Peyer's patch (tissue), 4 donors: ENCODE data around the gene RHBDL1. TPM values are rescaled to one million over a fixed set of nuclear protein-coding genes. Genes with fewer than 3 reads are reported as not detected.
"Not testable (repeated sequence)": the region's sequence is repeated elsewhere in the genome, so short reads cannot be mapped to it uniquely, and the experiment has no call there.

Source experiments
- DNase-seq, 3 donors: peaks; one replicate each; pipeline ENCODE4 v3.0.0-alpha.2; 2017 to 2019
- H3K27ac ChIP-seq, 4 donors: fragments of 200-600 bp; sonication (generic); one replicate each; pipeline ENCODE4 v1.5.1; 2016 to 2019
- H3K27me3 ChIP-seq, 2 donors: fragments of 200-600 bp; sonication (generic); one replicate each; pipeline ENCODE4 v1.5.1; 2019
- H3K36me3 ChIP-seq, 3 donors: fragments of 200-600 bp; sonication (generic); one replicate each; pipeline ENCODE4 v1.5.1; 2016 to 2019
- H3K4me1 ChIP-seq, 4 donors: fragments of 200-600 bp; sonication (generic); one replicate each; pipeline ENCODE4 v1.5.1; 2016 to 2019
- H3K4me3 ChIP-seq, 4 donors: fragments of 200-600 bp; sonication (generic); 1 replicate in 3 of 4; 2 replicates in 1 of 4; pipeline ENCODE4 v1.5.1; 2016 to 2019; ENCODE audit warnings: mild to moderate bottlenecking in 1 of 4
- H3K9me3 ChIP-seq, 4 donors: fragments of 200-600 bp; sonication (generic); one replicate each; pipeline ENCODE4 v1.5.1; 2016 to 2019; ENCODE audit warnings: mild to moderate bottlenecking in 1 of 4
- POLR2A ChIP-seq, 2 donors: fragments of 450-650 bp; IDR thresholded peaks; one replicate each; pipeline ENCODE4 v1.5.1; 2017; ENCODE audit warnings: antibody characterized with exemption in 2 of 2, mild to moderate bottlenecking in 2 of 2, moderate library complexity in 2 of 2
- total RNA-seq, 4 donors: library from RNA; depleted of rRNA; stranded (reverse); fragments of >200 nt; gene quantifications; one replicate each; pipeline ENCODE4 v1.1.0, GENCODE V29; 2016
- TF ChIP-seq, protein P1 (sequence below), 6 experiments: fragments of 450-650 bp in 4 of 6; fragments of 200-600 bp in 2 of 6; sonication (generic) in 1 of 6; IDR thresholded peaks; one replicate each; pipeline ENCODE4 v1.5.1; 2017 to 2019; ENCODE audit warnings: antibody characterized with exemption in 6 of 6, mild to moderate bottlenecking in 3 of 6, moderate library complexity in 1 of 6

Gene RHBDL1
- total RNA-seq, 4 donors from 2014 or later = 4.1 to 13.6 (median 9.9) TPM

DNA sequence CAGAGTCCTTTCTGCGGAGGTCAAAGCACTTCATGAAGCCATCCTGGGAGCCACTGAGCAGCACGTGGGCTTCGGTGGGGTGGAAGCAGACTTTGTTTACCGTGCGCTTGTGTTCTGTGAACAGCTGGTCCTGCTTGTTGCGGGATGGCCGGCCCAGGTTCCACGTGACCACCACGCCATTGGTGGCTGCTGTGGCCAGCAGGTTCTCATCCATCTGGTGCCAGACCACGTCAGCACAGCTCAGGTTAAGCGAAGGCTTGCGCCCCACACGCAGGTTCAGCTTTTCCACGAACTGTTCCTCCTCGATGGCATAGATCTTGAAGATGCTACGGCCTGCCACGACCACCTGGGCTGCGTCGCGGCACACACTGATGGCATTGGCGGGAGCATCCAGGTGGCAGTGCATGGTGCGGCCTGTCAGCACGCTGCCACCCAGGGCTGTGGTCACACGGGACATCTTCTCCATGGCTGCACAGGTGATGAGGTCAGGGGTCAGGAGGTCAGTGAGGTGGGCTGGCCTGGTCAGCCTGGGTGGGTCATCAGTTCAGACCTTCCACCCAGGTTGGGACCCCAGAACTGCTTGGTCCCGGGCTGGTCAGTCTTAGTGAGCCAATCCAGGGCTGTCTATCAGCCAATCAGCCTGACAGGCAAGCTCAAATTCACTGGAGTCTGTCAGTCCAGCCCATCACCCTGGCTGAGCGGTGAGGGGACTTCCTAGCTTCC lies 13.9 kb downstream of the RHBDL1 start:
- TF ChIP-seq POLR2A (IDR thresholded peaks at IDR 0.05) = no peak
- TF ChIP-seq, protein P1, sequence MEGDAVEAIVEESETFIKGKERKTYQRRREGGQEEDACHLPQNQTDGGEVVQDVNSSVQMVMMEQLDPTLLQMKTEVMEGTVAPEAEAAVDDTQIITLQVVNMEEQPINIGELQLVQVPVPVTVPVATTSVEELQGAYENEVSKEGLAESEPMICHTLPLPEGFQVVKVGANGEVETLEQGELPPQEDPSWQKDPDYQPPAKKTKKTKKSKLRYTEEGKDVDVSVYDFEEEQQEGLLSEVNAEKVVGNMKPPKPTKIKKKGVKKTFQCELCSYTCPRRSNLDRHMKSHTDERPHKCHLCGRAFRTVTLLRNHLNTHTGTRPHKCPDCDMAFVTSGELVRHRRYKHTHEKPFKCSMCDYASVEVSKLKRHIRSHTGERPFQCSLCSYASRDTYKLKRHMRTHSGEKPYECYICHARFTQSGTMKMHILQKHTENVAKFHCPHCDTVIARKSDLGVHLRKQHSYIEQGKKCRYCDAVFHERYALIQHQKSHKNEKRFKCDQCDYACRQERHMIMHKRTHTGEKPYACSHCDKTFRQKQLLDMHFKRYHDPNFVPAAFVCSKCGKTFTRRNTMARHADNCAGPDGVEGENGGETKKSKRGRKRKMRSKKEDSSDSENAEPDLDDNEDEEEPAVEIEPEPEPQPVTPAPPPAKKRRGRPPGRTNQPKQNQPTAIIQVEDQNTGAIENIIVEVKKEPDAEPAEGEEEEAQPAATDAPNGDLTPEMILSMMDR (IDR thresholded peaks at IDR 0.05) = no peak
- Histone ChIP-seq H3K36me3 (peaks cover 0 to 10% (median 0%) of the 10 kb centered on the region in 3 donors), H3K4me3 (peak overlapping the region; percentile 71 to 87 (median 74)), H3K27ac (peak overlapping the region in 3 of 4 donors; percentile 77 to 89 (median 83)), H3K9me3 (no peaks in the 10 kb centered on the region), H3K27me3 (peaks cover 0 to 11% of the 10 kb centered on the region in 2 donors), H3K4me1 (peaks cover 0 to 30% (median 22%) of the 10 kb centered on the region in 4 donors)
- DNase-seq = no peak

DNA sequence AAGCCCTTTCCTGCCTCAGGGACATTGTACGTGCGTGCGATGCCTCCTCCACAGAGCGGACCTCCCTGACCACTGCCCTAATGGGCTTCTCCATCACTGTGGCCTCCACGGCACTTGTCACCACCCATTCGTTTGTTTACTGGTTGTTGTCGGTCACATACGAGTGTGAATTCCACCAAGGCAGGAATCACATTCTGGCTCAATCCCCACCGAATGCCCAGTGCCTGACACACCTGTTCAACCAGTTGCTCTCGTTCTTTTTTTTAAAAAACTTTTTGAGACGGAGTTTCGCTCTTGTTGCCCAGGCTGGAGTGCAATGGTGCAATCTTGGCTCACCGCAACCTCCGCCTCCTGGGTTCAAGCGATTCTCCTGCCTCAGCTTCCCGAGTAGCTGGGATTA lies 15.8 kb downstream of the RHBDL1 start:
- H3K36me3 ChIP-seq = peaks cover 0 to 10% (median 0%) of the 10 kb centered on the region in 3 donors
- H3K9me3 ChIP-seq, H3K4me3 ChIP-seq, H3K27ac ChIP-seq, DNase-seq: not testable (repeated sequence)
- H3K4me1 ChIP-seq = peaks cover 0 to 39% (median 28%) of the 10 kb centered on the region in 4 donors
- H3K27me3 ChIP-seq = peaks cover 0 to 25% of the 10 kb centered on the region in 2 donors

DNA sequence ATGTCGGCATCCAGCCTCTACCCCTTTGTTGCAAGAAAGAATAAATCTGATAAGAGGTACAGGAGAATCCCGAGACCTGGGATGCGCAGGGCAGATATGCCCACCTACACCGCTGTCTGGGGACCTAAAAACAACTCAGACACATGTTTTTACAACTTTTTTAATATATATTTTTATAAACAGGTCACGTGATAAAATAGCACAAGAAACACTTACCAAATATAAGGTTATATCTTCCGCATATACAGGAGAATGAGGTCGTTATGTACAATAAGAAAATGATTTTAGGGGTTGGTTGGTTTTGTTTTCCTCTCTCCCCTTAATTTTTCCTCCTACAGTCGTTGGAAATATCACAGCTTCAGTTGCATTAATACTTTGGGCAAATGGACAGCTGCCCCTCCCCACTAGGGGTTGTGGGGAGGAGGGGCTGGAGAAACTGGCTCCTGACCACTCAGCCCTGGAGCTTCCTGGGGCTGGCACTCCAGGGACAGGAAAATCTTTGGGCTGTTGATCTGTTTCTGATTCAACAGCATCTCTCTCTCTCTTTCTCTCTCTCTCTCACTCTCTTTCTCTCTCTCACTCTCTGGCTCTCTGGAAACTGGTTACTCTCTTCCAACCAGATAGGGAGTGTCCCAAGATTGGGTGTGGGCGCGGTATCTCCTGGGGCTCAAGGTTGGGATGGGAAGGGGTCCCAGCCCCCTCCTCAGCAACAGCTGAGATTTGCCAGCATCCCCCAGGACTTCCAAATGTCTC lies 17.1 kb downstream of the RHBDL1 start:
- H3K36me3 ChIP-seq = no peaks in the 10 kb centered on the region
- TF ChIP-seq, protein P1 (IDR thresholded peaks at IDR 0.05) = no peak
- no peak for TF ChIP-seq POLR2A (IDR thresholded peaks at IDR 0.05)
- no peak for DNase-seq
- H3K27me3 ChIP-seq = peaks cover 0 to 28% of the 10 kb centered on the region in 2 donors
- peaks cover 0 to 41% (median 28%) of the 10 kb centered on the region in 4 donors for H3K4me1 ChIP-seq
- no peak overlapping the region for H3K27ac ChIP-seq
- no peak overlapping the region for H3K4me3 ChIP-seq
- H3K9me3 ChIP-seq = no peaks in the 10 kb centered on the region

DNA sequence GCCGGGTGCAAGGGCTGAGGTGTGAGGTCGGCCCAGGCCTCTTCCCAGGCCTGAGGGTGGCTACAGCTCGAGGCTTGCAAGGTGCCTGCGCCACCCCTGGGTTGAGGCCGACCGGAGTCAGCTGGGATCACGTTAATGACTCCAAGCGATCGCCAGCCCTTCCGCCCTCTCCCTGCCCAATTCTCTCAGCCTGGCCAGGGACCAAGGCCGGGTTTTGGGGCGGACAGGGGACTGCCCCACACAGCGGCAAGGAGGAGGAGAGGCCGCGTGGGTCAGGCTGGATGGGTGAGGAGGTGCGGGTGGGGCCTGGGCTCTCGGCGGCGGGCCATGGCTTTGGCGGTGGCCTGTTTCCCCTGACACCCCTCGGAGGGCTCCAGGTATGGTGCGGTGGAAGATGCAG lies 17.9 kb downstream of the RHBDL1 start:
- peaks cover 0 to 28% of the 10 kb centered on the region in 2 donors for H3K27me3 ChIP-seq

DNA sequence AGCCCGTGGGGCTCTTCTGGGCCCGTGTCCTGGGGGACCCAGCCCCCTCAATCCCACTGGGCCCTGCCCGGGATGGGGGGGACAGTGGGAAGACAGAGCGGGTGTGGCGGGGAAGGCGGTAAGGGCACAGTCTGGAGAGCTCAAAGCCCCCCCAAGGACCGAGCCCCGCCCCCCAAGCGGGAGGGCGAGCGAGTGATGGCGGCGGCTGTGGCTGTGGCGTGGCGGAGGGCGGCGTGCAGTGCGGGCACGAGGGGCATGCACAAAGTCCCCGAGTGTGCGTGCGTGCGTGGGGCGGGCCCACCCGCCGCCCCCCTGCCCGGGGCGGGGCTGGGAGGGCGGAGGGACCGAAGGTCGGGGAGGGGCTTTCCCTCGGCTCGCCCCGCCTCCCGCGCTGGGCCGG lies 18.3 kb downstream of the RHBDL1 start:
- Histone ChIP-seq H3K36me3 (no peaks in the 10 kb centered on the region), H3K27me3 (peaks cover 0 to 28% of the 10 kb centered on the region in 2 donors), H3K4me3 (peak overlapping the region in 3 of 4 donors; percentile 45 to 58 (median 54)), H3K9me3 (no peaks in the 10 kb centered on the region), H3K27ac (no peak overlapping the region), H3K4me1 (peaks cover 0 to 39% (median 28%) of the 10 kb centered on the region in 4 donors)
- no peak for DNase-seq
- no peak for TF ChIP-seq POLR2A (IDR thresholded peaks at IDR 0.05)
- TF ChIP-seq, protein P1 (IDR thresholded peaks at IDR 0.05) = no peak

More for the DNA sequence above, 17.9 kb downstream of the RHBDL1 start:
- Histone ChIP-seq H3K4me1 (peaks cover 0 to 41% (median 28%) of the 10 kb centered on the region in 4 donors), H3K27ac (no peak overlapping the region), H3K36me3 (no peaks in the 10 kb centered on the region), H3K9me3 (no peaks in the 10 kb centered on the region), H3K4me3 (no peak overlapping the region)
- no peak for DNase-seq
- TF ChIP-seq, protein P1 (IDR thresholded peaks at IDR 0.05) = no peak
- TF ChIP-seq POLR2A (IDR thresholded peaks at IDR 0.05) = no peak
